H7 (cell line): ENCODE data around the gene ZNF618. TPM values are rescaled to one million over a fixed set of nuclear protein-coding genes. Genes with fewer than 3 reads are reported as not detected.

Experiments
- DNase-seq: peaks from one replicate; pipeline ENCODE4 v3.0.0; 2012
- H3K27me3 ChIP-seq: 2 replicates; pipeline ENCODE4 v1.6.0; 2011; ENCODE audit warnings: mild to moderate bottlenecking, low read length; ENCODE audit not compliant: control insufficient read depth, insufficient read depth
- H3K36me3 ChIP-seq: replicated peaks from 2 replicates; pipeline ENCODE4 v1.5.1; 2011; ENCODE audit warnings: low read length; ENCODE audit not compliant: control insufficient read depth, insufficient read depth
- H3K4me3 ChIP-seq: 2 replicates; pipeline ENCODE4 v1.5.1; 2011; ENCODE audit warnings: low read depth, mild to moderate bottlenecking, control low read depth, low read length, moderate library complexity; ENCODE audit not compliant: insufficient read depth
- total RNA-seq: library from RNA; depleted of rRNA; stranded (reverse); fragments of >200 nt; shearing (Covaris generic); gene quantifications from 2 replicates; pipeline ENCODE4 v1.2.3, GENCODE V29; 2014

ZNF618 gene
- total RNA-seq, 1 experiment from 2014 or later = 6.6 TPM

DNA sequence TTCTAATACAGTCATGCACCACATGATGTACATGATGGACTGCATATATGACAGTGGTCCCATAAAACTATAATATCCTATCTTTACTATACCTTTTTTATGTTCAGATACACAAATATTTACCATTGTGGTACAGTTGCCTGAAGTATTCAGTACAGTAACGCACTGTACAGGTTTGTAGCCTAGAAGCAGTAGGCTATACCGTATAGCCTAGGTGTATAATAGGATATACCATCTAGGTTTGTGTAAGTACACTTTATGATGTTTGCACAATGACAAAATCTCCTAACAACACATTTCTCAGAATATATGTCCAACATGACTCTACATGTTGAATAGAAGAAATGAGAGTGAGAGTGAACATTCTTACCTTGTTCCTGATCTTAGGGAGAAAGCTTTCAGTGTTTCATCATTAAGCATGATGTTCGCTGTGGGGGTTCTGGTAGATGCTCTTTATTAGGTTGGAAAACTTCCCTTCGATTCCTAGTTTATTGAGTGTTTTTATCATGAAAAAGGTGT lies 170.2 kb downstream of the ZNF618 start:
- Histone ChIP-seq H3K4me3 (no peak overlapping the region), H3K27me3 (no peaks in the 10 kb centered on the region), H3K36me3 (peaks cover 2% of the 10 kb centered on the region)
- no peak for DNase-seq

DNA sequence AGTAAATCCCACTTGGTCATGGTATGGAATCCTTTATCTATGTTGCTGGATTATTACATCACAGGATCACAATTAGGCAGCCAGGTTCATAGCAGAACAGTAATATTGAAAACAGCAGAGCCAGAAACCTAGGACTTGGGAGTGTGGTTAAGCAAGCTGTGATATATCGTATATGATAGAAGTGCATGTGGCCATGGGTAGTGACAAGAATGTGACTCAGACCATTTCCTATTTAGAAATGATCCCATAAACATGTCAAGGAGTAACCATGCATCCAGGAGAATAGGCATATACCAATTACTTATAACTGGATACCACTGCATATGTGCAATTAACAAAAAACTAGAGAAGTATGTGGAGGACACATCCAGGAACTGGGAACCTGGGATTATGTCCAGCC lies 170.8 kb downstream of the ZNF618 start:
- no peaks in the 10 kb centered on the region for H3K27me3 ChIP-seq

DNA sequence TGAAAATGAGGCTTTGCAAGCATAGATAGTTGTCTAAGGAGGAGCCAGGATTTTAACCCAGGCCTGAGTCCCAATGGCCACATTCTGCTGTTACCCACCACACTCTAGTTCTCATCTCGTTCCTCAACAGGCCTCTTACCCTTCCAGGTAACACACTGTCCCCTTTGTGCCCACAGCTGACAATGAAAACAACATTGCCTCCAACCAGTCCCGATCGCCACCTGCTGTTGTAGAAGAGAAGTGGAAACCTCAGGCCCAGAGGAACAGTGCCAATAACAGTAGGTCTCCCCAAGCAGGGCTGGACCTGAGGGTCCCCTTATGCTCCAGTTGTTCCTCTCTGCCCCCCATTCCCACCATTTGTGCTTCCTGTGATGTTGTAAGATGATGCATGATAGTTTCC lies 171.6 kb downstream of the ZNF618 start:
- no peak overlapping the region for H3K4me3 ChIP-seq
- no peaks in the 10 kb centered on the region for H3K27me3 ChIP-seq
- DNase-seq = peak; percentile 78
- H3K36me3 ChIP-seq = peaks cover 2% of the 10 kb centered on the region

More for the DNA sequence above, 170.8 kb downstream of the ZNF618 start:
- Histone ChIP-seq H3K36me3 (peaks cover 2% of the 10 kb centered on the region), H3K4me3 (no peak overlapping the region)
- DNase-seq = no peak

DNA sequence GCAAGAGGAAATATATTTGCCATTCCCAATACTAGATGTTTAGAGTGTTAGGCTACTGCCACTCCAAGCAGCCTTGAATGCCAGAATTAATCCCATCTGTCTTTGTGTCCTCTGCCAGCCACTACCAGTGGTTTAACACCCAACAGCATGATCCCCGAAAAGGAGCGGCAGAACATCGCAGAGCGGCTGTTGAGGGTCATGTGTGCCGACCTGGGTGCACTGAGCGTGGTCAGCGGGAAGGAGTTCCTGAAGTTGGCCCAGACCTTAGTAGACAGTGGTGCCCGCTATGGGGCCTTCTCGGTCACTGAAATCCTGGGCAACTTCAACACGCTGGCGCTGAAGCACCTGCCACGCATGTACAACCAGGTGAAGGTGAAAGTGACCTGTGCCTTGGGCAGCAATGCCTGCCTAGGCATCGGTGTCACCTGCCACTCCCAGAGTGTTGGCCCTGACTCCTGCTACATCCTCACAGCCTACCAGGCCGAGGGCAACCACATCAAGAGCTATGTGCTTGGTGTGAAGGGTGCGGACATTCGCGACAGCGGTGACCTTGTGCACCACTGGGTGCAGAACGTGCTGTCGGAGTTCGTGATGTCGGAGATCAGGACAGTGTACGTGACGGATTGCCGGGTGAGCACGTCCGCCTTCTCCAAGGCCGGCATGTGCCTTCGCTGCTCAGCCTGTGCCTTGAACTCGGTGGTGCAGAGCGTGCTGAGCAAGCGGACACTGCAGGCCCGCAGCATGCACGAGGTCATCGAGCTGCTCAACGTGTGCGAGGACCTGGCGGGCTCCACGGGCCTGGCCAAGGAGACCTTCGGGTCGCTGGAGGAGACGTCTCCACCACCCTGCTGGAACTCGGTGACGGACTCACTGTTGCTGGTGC lies 172.7 kb downstream of the ZNF618 start:
- H3K36me3 ChIP-seq = peaks cover 2% of the 10 kb centered on the region
- no peak for DNase-seq

DNA sequence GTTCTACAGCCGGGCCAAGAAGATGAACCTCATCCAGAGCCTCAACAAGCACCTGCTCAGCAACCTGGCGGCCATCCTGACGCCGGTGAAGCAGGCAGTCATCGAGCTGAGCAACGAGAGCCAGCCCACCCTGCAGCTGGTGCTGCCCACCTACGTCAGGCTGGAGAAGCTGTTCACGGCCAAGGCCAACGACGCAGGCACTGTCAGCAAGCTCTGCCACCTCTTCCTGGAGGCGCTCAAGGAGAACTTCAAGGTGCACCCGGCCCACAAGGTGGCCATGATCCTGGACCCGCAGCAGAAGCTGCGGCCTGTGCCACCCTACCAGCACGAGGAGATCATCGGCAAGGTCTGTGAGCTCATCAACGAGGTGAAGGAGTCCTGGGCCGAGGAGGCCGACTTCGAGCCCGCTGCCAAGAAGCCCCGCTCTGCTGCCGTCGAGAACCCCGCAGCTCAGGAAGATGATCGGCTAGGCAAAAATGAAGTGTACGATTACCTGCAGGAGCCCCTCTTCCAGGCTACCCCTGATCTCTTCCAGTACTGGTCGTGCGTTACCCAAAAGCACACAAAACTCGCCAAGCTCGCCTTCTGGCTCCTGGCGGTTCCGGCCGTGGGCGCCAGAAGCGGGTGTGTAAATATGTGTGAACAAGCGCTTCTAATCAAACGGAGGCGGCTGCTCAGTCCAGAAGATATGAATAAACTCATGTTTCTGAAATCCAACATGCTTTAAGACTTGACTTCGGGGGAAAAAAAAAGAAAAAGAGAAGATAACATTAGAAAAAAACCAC lies 173.5 kb downstream of the ZNF618 start:
- DNase-seq = no peak
- Histone ChIP-seq H3K36me3 (peaks cover 2% of the 10 kb centered on the region), H3K4me3 (no peak overlapping the region), H3K27me3 (no peaks in the 10 kb centered on the region)

More for the DNA sequence above, 172.7 kb downstream of the ZNF618 start:
- no peaks in the 10 kb centered on the region for H3K27me3 ChIP-seq
- H3K4me3 ChIP-seq = no peak overlapping the region

DNA sequence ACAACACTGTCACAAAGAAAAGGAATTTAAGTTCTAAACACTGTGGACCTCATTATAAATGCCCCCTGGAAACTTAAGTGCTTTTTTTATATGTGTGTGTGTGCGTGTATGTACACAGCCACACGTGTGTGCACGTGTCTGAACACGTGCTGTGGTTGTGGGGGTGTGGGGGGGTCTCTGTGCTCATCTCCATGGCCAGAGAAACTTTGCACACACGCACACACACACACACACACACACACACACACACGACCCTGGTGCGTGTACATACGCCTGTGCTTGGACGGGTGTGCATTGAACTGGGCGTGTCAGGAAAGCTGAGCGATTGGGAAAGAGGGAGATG lies 174.1 kb downstream of the ZNF618 start:
- H3K27me3 ChIP-seq = no peaks in the 10 kb centered on the region
- no peak overlapping the region for H3K4me3 ChIP-seq
- DNase-seq = no peak
- H3K36me3 ChIP-seq = peaks cover 2% of the 10 kb centered on the region

DNA sequence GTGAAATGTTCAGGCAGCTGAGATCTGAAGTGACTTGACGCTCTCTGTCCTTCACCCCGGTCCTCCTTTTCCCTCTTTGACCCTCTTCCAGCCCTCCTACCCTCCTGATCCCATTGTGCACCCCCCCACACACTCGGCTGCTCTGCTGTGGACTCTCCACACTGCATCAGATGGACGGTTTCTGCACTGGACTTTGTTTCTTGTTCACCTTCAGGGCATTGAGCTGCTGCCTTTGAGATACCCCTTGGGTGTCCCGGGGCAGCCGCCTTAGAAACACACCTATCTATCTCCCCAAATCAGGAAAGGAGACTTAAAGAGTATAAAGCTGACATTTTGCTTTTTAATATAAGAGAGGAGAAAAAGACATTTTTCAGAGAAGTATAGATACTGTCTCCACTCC lies 174.5 kb downstream of the ZNF618 start:
- no peak overlapping the region for H3K4me3 ChIP-seq
- DNase-seq = no peak
- H3K36me3 ChIP-seq = peaks cover 2% of the 10 kb centered on the region
- no peaks in the 10 kb centered on the region for H3K27me3 ChIP-seq

DNA sequence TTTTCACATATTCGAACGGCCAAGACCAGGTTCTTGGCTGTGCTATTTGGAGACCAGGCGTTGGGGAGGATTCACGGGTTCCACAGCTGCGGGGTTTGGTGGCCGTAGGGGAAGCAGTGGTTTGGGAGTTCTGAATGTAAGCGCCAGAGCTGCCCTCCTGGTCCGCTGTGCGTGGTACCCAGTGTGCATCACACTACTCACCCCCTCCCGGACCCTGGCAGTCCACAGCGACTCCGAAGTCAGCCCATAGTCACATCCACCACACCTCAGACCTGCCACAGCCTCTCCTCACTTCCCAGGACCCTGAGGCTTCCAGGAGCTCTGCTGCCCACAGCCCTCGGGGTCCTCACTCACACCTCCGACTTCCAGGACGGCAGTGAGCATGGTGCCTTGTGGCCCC lies 175.2 kb downstream of the ZNF618 start:
- no peak for DNase-seq
- no peak overlapping the region for H3K4me3 ChIP-seq
- no peaks in the 10 kb centered on the region for H3K27me3 ChIP-seq
- peaks cover 2% of the 10 kb centered on the region for H3K36me3 ChIP-seq

DNA sequence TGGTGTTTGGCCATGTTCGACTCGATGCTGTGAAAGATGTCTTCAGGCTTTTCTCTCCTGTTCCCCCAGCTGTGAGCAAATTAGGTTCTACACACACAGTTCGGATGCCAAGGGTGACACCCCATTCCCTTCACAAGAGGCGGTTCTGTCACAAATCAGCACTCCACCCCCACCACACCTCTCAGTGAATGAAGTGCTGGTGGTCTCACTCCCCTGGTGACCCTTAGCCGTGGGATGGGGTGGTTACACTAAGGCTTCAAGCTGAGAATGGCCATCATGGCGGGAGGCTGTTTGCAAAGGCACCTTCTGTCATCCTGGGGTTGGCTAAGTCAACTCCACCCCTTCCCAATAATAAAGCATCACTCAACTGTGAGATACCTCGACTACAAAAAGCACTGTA lies 175.6 kb downstream of the ZNF618 start:
- Histone ChIP-seq H3K4me3 (no peak overlapping the region), H3K36me3 (peaks cover 2% of the 10 kb centered on the region), H3K27me3 (no peaks in the 10 kb centered on the region)

DNA sequence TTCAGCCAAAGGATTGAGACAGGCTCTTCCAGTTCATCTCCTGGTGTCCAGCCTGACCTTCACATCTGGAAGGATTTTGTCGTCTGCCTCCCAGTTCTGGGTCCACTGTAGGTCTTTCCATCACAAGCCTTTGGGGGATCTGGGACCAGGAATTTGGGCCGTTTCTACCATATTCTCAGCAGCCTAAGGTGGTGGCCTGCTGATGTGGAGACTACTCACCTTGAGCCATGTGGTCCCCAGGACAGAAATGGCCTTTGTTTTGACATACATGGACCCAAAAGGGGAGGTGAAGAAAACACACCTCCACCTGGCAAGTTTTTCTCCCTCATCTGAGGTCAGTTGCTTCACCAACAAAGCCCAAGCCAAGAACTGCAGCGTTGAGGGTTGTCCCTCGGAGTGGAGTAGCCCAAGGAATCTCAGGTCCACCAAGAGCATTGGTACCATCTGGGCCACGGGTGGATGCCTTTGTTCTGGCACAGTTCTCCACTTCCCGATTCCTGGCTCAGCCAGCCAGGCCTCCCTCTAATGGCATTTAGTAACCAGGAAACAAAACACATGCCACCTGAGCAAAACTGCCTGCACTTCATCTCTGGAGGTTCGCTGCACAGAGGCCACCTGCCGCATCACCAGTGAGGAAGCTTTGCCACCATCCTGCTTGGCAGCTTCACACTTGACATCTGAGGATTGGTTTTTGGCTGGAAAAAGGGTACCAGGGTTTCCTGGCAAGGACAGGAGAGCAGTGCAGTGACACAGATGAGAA lies 177.3 kb downstream of the ZNF618 start:
- DNase-seq = no peak
- Histone ChIP-seq H3K4me3 (no peak overlapping the region), H3K27me3 (no peaks in the 10 kb centered on the region), H3K36me3 (peaks cover 2% of the 10 kb centered on the region)

More for the DNA sequence above, 175.6 kb downstream of the ZNF618 start:
- DNase-seq = no peak

DNA sequence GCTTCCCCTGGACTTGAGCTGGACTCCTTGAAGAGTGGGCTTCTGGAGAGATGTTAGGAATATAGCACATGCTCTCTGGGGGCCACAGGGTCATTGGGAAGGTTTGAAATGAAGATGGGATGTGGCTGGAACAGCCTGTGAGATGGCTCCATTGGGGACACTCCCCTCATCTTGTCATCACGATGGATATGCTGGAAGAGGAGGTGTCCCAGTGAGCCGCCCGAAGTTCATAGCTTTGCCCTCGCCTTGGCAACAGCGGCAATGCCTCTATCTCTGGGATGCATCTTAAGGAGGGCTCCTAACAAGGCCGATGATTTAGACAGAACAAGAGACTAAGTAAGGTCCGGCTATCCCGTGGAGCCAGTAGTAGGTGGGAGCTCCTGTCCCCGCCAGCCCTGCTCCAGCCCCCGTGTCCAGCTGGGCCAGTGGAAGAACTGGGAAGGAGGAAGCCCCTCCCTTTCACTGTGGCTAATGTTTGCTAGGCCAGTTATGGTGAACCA lies 178.1 kb downstream of the ZNF618 start:
- H3K36me3 ChIP-seq = peaks cover 2% of the 10 kb centered on the region
- H3K4me3 ChIP-seq = no peak overlapping the region
- H3K27me3 ChIP-seq = no peaks in the 10 kb centered on the region
- DNase-seq = no peak

DNA sequence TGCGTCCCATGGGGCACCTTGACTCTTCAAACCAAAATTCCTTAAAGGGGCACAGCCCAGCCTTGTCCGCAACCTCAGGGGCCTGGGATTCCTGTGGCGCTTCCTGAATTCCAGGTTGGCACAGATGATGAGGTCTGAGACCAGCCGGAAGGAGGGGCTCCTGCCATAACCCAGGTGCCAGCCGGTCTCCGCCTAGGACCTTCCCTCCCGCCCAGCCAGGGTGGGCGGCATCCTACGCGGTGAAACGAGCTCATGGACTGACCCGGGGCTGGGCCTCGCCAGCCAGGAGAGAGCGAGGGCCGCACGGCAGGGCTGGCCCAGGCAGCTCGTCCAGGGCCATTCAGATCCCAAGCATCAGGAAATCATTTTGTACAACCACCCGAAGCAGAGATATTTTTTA lies 179.0 kb downstream of the ZNF618 start:
- no peaks in the 10 kb centered on the region for H3K27me3 ChIP-seq
- no peak for DNase-seq
- no peak overlapping the region for H3K4me3 ChIP-seq
- peaks cover 2% of the 10 kb centered on the region for H3K36me3 ChIP-seq

DNA sequence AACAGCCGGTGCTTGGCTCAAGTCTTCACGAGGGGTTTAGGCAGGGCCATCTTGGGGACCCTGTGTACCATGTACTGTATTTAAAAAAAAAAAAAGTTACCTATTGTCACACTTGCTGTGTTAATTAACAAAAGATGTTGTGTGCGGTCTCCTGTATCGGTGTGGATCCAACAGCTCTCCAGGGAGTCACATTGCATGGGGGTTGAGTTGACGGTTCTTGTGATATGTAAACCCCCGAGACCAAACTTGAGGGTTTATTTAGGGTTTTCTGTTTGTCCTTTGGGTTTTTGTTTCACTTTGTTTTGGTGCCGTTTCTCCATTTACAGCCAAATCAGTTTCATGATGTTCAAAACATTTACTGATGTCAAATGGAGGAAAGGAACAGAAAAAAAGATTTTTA lies 179.8 kb downstream of the ZNF618 start:
- DNase-seq = no peak
- H3K27me3 ChIP-seq = no peaks in the 10 kb centered on the region
- H3K4me3 ChIP-seq = no peak overlapping the region
- H3K36me3 ChIP-seq = no peaks in the 10 kb centered on the region; the same call in 1 of the 2 replicates

DNA sequence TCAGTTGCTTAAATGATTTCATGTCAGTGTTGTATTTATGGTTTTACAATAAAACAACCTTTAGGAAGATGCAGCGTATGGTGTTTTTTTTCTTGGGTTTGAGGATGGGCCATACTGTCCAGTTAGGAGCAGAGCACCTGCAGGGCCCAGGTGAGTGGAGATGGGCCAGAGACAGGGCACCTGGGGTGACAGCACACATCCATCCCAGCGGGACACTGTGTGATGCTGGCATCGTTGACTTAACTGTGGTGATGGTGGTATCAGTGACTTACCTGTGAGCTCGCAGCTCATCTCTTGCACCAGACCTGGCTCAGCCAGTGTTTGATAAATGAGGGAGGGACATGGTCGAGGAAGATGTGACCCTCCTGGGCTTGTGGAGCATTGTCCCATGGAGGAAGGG lies 180.4 kb downstream of the ZNF618 start:
- DNase-seq = no peak
- Histone ChIP-seq H3K36me3 (no peaks in the 10 kb centered on the region; the same call in 1 of the 2 replicates), H3K4me3 (no peak overlapping the region), H3K27me3 (no peaks in the 10 kb centered on the region)
